Prostate gland (tissue), 2 donors: ENCODE results near the gene BCAP31.

ENCODE experiments used
- POLR2A ChIP-seq: fragments of 450-650 bp; IDR thresholded peaks from one replicate; pipeline ENCODE4 v1.6.1; 2016; ENCODE audit warnings: antibody characterized with exemption, mild to moderate bottlenecking
- POLR2AphosphoS5 ChIP-seq: sonication (generic); formaldehyde crosslinking; IDR thresholded peaks from one replicate; pipeline ENCODE4 v1.6.1; 2017; ENCODE audit warnings: antibody characterized with exemption
- TF ChIP-seq, protein P1 (sequence below), 4 experiments: fragments of 200-600 bp in 2 of 4; fragments of 450-650 bp in 2 of 4; sonication (generic) in 2 of 4; IDR thresholded peaks; 1 replicate in 3 of 4; 2 replicates in 1 of 4; pipeline ENCODE4 v1.5.1; 2016 to 2019; ENCODE audit warnings: antibody characterized with exemption in 4 of 4, mild to moderate bottlenecking in 2 of 4, moderate library complexity in 2 of 4

DNA sequence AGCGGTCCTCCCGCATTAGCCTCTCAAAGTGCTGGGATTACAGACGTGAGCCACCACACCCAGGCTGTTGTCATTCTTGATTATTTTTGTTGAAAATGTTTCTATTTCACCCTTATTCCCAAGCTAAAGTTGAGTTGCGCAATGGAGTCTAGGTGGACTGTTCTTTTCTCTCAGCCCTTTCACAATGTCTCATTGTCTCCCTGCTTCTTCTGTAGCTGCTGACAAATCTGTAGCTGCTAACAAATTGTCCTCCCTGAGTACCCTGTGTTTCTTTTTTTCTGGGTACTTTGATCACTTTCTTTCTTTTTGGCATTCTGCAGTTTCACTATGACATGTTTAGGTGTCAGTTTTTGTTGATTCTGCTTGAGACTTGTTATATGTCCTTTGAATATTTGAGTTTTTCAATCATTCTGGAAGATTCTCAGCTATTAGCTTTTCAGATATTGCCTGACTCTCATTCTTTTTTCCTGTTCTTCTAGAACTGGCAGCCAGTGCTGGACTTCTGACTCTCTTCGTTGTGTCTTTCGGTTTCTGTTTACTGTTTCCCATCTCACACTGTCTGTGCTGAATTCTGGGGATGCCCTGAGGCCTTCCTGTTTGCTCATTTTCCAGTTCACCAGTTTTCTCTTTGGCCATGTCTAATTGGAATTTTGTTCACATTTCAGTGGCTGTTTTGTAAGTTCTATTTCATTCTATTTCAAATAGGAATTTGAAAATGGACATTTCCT lies 7.1 kb upstream of the BCAP31 start:
- TF ChIP-seq POLR2AphosphoS5 (no peak), POLR2A (no peak)
- TF ChIP-seq, protein P1, sequence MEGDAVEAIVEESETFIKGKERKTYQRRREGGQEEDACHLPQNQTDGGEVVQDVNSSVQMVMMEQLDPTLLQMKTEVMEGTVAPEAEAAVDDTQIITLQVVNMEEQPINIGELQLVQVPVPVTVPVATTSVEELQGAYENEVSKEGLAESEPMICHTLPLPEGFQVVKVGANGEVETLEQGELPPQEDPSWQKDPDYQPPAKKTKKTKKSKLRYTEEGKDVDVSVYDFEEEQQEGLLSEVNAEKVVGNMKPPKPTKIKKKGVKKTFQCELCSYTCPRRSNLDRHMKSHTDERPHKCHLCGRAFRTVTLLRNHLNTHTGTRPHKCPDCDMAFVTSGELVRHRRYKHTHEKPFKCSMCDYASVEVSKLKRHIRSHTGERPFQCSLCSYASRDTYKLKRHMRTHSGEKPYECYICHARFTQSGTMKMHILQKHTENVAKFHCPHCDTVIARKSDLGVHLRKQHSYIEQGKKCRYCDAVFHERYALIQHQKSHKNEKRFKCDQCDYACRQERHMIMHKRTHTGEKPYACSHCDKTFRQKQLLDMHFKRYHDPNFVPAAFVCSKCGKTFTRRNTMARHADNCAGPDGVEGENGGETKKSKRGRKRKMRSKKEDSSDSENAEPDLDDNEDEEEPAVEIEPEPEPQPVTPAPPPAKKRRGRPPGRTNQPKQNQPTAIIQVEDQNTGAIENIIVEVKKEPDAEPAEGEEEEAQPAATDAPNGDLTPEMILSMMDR (IDR thresholded peaks at IDR 0.05): no peak
